ENCODE results near the gene SRPK1.

GRCh38 chr6:35955521-35955920 is 34.6 kb upstream of the SRPK1 start:
- TF ChIP-seq, protein P1, sequence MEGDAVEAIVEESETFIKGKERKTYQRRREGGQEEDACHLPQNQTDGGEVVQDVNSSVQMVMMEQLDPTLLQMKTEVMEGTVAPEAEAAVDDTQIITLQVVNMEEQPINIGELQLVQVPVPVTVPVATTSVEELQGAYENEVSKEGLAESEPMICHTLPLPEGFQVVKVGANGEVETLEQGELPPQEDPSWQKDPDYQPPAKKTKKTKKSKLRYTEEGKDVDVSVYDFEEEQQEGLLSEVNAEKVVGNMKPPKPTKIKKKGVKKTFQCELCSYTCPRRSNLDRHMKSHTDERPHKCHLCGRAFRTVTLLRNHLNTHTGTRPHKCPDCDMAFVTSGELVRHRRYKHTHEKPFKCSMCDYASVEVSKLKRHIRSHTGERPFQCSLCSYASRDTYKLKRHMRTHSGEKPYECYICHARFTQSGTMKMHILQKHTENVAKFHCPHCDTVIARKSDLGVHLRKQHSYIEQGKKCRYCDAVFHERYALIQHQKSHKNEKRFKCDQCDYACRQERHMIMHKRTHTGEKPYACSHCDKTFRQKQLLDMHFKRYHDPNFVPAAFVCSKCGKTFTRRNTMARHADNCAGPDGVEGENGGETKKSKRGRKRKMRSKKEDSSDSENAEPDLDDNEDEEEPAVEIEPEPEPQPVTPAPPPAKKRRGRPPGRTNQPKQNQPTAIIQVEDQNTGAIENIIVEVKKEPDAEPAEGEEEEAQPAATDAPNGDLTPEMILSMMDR (IDR thresholded peaks at IDR 0.05) = no peak
- no peak for TF ChIP-seq POLR2A (IDR thresholded peaks at IDR 0.05)

Data from uterus (tissue), 2 donors.